NCI-H128 (cell line): ENCODE data around the gene SHCBP1.
"Not testable (repeated sequence)": the region's sequence is repeated elsewhere in the genome, so short reads cannot be mapped to it uniquely, and the experiment has no call there.

Experiments
- DNase-seq: peaks from one replicate; lab custom pipeline; 2025; ENCODE audit not compliant: unreplicated experiment; lab: John Stamatoyannopoulos, UW

Gene SHCBP1, protein sequence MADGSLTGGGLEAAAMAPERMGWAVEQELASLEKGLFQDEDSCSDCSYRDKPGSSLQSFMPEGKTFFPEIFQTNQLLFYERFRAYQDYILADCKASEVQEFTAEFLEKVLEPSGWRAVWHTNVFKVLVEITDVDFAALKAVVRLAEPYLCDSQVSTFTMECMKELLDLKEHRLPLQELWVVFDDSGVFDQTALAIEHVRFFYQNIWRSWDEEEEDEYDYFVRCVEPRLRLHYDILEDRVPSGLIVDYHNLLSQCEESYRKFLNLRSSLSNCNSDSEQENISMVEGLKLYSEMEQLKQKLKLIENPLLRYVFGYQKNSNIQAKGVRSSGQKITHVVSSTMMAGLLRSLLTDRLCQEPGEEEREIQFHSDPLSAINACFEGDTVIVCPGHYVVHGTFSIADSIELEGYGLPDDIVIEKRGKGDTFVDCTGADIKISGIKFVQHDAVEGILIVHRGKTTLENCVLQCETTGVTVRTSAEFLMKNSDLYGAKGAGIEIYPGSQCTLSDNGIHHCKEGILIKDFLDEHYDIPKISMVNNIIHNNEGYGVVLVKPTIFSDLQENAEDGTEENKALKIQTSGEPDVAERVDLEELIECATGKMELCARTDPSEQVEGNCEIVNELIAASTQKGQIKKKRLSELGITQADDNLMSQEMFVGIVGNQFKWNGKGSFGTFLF

DNA sequence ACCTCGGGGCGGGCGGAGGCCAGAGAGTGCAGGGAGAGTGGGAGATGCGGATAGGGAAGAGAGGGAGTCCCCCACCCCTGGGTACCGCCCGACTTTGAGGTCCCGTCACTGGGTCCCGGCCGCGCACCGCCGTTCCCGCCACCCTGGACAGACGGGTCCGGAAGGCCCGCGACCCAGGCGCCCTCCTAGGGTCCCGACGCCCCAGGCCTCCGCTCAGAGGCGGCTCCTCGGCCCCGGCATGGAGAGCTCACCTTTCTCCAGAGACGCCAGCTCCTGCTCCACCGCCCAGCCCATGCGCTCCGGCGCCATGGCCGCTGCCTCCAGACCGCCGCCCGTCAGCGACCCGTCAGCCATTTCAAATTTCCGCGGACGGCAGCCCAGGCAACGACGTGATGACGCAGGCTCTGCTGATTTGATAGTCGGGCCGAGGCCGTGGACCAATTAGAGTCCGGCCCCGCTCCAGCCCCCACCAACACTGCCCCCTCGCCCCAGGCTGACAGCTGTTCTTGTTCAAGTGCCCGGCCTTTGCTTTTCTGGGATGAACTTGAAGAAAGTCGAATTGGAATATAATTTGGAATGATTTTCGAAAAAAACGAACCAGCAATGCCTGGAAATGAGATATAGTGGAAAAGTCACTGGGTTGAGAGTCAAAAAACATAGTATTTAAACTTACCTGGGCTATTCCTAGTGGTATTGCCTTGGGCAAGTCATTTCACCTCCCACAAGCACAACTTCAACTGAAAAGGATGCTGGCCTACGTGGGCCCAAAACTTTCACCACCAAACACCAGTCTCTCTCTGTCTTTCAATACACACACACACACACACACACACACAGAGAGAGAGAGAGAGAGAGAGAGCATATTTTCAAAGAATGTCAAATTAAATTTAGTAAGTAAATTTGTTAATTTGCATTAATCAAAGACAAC lies at the start of gene SHCBP1:
Gene SHCBP1, minus strand, starts transcription at position 374 of the 928 bp plus-strand sequence. Its CDS starts 20 bp downstream, at position 354.
- no peak for DNase-seq

DNA sequence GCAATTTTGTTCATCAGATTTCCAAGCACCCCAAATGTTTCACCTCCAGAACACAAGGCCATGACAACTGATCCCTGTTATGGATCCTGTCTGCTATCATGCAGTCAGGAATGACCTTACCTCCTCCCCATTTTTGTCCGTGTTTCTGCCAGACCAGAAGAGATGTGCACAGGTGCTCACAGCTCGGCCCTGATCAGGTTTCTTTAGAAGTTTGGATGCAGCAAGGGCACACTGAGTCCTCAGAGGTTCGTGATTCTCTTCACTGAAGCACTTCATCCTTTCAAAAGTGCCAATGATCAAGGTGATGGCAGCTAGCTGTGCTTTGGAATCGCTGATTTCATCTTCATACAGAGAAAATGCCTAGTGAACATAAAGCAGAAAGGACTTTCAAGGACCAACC lies 40.9 kb upstream of the SHCBP1 start:
- no peak for DNase-seq

DNA sequence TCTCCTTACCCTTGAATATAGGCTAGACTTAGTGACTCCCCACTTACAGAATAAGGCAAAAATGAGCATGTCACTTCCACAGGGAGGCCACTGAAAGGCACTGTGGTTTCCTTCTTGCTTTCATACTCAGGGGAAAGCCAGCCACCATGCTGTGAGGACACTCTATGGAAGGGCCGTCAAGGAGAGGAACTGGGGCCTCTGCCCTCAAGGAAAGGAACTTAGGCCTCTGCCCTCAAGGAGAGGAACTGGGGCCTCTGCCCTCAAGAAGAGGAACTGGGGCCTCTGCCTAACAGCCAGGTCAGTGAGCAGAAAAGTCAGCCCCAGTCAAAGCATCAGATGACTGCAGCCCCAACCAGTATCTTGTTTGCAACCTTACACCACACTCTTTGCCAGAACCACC lies 37.7 kb upstream of the SHCBP1 start:
- DNase-seq, result no peak

DNA sequence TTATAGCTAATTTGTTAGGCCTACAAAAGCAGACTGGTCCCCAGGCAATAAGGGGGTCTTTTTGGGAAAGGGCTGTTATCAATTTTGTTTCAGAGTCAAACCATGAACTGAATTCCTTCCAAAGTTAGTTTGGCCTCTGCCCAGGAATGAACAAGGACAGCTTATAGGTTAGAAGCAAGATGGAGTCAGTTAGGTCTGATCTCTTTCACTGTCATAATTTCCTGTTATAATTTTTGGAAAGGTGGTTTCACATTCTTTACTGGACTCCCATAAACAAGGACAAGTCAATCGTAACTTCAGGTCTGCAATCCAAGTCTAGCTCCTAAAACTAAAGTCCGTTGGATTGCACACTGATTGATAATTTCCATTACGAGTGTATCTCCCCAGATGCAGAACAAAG lies 30.1 kb upstream of the SHCBP1 start:
- no peak for DNase-seq

DNA sequence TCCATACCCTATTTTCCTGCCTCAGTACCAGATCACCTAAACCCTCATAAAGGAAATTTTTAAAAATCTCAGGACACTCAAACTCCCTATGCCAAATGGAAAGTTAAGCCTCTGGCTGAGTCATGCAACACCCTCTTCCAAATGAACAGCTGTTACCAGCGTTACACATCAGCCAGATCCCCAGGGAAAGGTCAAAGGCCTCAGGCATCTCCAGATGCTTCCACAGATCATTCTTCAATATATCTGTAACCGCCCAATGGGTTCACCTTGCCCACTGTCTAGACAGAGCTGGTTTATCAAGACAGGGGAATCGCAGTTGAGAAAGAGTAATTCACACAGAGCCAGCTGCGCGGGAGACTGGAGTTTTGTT lies 29.1 kb upstream of the SHCBP1 start:
- DNase-seq, result no peak

DNA sequence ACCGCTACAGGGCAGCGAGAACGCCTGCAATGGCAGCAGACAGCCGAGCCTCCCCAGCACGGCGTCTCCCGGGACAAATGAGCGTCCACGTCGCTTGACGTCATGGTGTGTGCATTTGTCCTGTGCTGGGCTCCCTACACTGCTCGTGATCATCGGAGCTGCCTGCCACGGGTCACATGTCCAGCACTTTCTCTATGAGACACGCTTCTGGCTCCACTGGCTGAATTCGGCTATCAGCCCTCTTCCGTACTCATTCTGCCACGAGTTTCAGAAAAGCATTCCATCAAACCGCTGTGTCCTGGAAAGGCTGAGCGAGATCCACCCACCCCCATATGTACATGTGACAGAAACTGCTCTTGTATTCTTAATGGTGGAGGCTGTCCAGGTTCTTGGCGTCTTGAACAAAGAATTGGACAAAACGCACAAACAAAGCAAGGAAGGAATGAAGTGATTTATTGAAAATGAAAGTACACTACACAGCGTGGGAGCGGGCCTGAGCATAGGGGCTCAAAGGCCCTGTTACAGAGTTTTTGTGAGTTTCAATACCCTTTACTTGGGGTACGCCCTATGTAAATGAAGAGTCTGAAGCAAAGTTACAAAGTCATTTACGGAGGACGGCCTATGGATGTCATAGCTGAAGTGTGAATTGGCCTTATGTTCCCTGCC lies 28.5 kb upstream of the SHCBP1 start:
- no peak for DNase-seq

DNA sequence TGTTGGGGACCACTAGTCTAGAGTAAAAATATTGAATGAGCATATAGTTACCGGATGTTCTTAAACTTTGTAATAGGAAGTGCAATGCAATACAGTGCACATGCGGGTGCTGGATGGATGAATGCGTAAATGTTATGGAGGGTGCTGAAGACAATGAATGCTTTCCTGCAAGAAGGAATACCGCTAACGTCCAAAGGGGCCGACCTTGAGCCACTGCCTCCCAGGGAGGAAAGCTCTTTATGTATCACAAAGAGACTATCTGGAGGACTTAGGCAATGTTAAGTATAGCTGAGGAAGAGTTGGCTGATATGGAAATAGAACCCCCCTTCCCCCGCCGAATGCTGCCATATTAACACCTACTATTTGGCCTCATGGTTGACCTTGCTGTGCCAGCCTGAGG lies 27.5 kb upstream of the SHCBP1 start:
- no peak for DNase-seq

DNA sequence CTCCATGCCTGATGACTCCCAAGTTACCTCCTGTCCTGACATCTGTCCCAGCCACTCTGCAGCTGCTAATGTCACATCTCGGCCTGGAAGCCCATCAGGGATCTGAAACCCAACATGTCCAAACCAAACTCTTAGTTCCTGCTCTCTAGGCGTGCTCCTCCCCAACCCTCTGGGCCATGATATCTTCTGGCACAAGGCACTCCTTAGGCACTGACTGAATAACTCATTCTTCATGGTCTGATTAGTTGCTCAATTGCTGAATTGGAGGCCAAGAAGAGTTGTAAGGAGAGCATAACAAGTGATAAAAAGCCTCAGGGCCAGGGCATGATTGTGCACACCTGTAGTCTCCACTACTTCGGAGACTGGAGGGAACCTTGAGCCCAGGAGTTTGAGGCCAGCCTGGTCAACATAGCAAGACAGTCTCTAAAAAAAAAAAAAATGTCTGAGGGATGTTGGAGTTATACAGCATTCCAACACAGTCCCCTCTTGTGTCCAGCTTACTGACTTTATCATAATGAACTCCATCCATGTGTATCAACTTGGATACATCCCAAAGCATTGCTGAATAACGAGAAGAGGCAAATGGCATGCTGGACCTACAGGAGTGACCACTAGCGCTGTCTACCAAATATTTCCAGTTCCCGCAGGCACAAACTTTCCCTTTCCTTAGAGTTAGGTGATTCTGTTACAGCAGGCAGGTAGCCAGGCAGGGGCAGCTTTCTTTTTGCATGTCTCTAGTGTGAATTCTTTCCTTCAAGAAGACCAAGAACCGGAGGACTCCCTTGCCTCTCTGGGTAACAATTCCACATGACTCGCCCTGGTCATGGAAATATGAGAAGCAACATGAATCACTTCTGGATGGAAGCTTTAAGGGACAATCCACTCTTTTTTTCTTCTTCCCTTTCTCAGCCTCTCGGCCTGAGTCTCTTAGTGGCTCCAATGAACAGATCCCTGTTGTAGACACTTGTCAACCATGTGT lies 18.1 kb upstream of the SHCBP1 start:
- no peak for DNase-seq

DNA sequence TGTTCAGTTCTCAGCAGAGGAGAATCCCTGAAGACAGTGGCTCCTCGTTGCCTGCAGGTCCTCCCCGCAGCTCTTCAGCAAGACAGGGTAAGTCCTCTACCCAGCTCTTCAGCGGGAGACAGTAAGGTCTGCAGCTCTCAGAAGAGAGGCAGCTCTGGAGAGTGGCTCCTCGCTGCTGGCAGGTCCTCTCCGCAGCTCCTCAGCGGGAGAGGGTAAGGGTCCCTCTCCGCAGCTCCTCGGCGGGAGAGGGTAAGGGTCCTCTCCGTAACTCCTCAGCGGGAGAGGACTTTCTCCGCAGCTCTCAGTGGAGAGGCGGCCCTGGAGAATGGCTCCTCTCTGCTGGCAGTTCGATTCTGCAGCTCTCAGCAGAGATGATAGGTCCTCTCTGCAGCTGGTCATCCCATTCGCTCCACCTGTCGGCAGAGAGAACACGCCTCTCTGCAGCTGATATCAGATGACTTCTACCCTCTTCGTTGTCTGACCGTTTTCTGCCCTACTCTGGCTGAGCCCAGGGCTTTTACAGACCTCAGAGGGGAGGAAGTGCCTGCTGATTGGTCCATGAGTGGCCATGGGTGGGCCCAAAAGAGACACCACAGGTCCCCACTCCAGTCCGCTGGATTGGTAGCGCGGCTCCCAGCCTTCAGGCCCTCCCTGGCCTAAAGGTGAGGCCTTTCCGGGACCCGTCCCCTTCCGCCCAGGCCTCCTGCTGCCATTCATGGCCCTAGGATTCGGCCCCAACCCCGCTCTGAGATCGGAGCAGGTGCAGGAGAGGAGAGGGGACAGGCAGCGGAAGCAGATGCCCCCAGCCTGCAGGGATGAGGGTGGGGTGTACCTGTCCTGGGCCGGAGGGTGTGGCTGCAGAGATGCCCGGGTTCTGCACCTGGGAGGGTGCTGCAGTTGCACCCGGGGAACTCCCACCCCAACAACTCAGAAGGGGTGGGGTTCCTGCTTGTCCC lies 11.9 kb upstream of the SHCBP1 start:
- no peak for DNase-seq

DNA sequence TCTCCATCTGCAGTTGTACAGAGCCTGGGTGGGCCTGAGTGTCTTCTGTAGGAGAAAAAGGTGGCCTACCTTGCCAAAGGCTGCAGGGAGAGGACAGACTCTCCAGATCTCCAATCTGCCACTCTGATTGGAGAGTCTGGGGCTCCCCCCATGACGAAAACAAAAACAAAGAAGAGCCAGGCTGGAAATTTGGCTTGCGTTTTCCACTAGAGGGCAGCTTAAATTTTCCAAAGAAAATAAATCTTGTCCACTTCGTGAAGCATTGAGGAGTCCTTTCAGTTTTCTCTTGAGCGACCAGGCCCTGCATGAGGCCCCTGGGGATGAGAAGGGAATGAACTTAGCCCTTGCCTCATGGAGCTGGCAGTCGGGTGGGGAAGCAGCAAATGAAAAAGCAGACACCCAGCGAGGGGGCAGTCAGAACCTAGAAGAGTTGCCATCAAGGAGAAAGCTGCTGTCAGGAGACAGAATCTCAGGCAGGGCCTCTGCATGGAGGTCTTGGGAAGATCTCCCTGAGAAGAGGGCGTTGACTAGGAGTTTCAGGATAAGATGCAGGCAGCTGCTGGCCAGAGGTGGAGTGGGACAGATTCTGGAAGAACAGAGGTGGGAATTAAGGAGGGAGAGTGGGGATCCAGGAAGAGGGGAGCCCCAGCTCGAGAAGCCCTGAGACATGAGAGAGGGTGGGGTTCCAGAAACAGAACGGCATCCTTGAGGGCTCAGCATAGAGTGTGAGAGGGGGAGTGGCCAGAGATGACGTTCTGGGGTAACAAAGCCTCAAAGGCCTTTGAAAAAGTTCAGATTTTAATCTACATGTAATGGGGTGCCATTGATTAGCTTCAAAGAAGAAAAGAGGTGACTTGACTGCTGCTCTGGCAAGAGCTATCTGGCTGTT lies 8.4 kb upstream of the SHCBP1 start:
- DNase-seq, result no peak

DNA sequence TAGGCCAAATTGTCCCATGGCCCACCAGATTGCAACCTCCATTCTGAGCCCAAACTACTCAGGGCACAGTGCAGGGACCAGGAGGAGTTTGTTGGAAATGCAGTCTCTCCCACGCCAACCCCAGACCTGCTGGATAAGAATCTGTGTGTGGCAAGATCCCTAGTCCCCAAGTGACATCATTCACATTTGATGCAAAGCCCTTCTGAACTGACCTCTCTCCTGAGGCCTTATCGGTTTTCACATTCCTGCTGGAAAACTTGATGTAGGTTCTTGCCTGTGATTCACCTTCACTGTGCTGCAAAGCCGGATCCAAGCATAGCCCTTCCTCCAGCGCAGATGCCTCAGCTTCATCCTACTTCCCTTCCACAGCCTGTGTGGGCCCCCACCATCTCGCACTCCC lies 6.6 kb upstream of the SHCBP1 start:
- DNase-seq, result no peak

DNA sequence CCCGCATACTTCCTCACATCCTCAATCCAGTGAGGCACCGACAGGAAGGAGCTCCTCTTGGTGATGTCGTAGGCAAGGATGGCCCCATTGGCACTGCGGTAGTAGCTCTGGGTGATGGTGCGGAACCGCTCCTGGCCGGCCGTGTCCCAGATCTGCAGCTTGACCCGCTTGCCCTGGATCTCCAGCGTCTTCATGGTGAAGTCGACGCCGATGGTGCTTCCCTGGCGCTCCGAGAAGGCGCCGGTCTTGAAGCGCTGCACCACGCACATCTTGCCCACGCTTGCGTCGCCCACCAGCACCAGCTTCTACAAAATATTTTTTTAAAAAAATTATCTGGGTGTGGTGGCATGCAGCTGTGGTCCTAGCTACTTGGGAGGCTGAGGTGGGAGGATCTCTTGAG lies 5.5 kb upstream of the SHCBP1 start:
- not testable (repeated sequence) for DNase-seq

DNA sequence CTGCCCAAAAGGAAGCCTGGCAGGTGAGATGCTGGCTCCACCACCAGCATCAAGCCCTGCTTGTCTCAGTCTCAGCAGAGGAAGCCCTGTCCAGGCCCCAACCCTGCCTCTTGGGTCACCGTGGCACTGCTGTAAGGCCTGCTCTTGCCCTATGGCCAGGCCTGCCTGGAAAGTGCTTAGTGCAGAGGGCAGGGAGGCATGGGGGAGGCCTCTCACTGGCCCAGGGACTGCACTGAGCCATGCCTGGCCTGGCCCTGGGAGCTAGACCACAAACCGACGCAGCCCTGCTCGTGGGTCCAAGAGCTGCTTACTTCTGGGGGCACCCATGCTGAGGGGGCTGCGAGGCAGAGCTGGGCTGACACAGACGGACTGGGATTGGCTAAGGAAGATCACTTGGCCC lies 3.7 kb upstream of the SHCBP1 start:
- DNase-seq, result not testable (repeated sequence)

DNA sequence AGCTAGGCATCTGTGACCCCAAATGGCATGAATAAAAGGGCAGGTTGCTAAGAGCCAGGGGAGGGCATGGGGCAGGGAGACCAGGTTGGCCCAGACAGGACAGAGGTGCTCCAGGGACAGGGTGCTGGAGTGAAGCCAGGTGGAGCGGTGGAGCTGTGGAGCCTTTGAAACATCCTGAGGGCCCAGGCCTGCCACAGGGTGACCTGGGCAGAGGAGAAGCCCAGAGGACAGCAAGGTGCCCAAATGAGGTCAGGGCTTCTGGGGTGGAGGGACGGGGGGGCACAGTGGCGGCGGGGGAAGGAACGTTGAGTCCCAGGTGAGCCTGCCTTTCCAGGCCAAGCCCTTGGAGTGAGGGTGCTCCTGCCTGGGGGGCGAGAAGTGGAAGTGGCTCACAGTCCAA lies 2.5 kb upstream of the SHCBP1 start:
- DNase-seq, result not testable (repeated sequence)

DNA sequence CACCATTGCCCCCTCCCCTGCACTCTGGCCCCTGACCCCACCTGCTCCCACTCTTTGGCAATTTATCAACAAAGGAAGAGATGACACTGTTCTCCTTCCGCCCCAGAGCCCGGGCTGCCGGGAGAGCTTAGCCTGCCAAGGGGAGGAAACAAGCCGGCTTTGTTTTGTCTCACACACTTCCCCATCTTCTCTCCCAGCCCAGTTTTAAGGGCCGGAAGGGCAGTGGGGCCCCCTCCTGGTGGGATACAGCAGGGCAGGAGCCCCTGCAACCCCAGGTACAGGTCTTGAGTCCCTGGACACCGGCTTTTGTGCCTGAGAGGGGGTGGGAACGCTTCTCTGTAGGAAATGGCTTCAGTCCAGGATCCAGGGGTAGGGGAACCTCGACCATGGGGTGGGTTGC lies 2.1 kb upstream of the SHCBP1 start:
- DNase-seq, result not testable (repeated sequence)

DNA sequence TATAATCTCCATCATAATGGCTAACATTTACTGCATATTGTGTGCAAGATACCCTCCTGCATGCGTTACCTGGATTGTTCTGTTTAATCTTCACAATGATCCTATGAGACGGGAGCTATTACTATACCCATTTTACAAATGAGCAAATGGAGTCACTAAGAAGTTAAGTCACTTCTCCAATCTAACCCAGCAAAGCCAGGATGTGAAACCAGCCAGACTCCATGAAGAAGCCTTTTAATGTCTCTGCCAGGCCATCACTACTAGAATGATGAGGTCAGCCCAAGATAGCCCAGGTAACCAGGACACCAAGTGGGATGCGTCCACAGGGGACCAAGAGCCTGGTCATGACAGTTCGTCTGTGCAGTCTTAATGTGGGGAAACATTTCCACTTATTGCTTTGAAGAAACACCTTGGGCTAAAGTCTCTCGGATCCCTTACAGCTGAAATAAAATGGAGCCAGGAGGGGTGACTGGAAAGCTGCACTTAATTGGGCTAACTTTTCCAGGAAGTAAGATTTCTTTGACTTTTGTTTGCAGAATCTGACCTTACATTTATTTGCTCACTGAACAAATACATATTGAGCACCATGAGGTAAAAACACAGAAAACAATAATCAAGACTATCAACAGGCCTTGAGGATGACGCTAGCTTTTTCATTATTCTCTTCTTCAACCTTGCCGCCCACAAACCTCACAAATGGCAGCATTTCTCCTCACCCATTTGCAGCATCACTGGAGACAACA lies 926 bp upstream of the SHCBP1 start:
- DNase-seq, result no peak
